ENCODE data around the gene SLC5A12.
"Not testable (repeated sequence)": the region's sequence is repeated elsewhere in the genome, so short reads cannot be mapped to it uniquely, and the experiment has no call there.

Gene SLC5A12

GRCh38 chr11:26643314-26643713, 78.5 kb downstream of the SLC5A12 start:
- H3K9me3 ChIP-seq (ENCODE audit: control insufficient read depth, low read length); H3K27me3 ChIP-seq (replicated peaks; ENCODE audit: control insufficient read depth, insufficient read depth, low read length); H3K4me1 ChIP-seq (ENCODE audit: control insufficient read depth, insufficient read depth, low read length); H3K36me3 ChIP-seq (ENCODE audit: control insufficient read depth, insufficient read depth, low read length, severe bottlenecking); H3K4me3 ChIP-seq (ENCODE audit: low read length); DNase-seq (ENCODE audit: low read depth); H3K9ac ChIP-seq (ENCODE audit: low read length): not testable (repeated sequence)

GRCh38 chr11:26632691-26633159, 89.1 kb downstream of the SLC5A12 start:
- Histone ChIP-seq H3K36me3 (ENCODE audit: control insufficient read depth, insufficient read depth, low read length, severe bottlenecking) (no peaks in the 10 kb centered on the region), H3K4me1 (ENCODE audit: control insufficient read depth, insufficient read depth, low read length) (no peaks in the 10 kb centered on the region), H3K4me3 (ENCODE audit: low read length) (no peak overlapping the region), H3K9ac (ENCODE audit: low read length) (no peak overlapping the region), H3K27me3 (replicated peaks; ENCODE audit: control insufficient read depth, insufficient read depth, low read length) (no peaks in the 10 kb centered on the region), H3K9me3 (ENCODE audit: control insufficient read depth, low read length) (no peaks in the 10 kb centered on the region)
- no peak for DNase-seq (ENCODE audit: low read depth)

GRCh38 chr11:26626346-26626745, 95.5 kb downstream of the SLC5A12 start:
- Histone ChIP-seq H3K4me1 (ENCODE audit: control insufficient read depth, insufficient read depth, low read length) (peaks cover 5% of the 10 kb centered on the region), H3K36me3 (ENCODE audit: control insufficient read depth, insufficient read depth, low read length, severe bottlenecking) (no peaks in the 10 kb centered on the region), H3K4me3 (ENCODE audit: low read length) (no peak overlapping the region), H3K9me3 (ENCODE audit: control insufficient read depth, low read length) (no peaks in the 10 kb centered on the region), H3K9ac (ENCODE audit: low read length) (no peak overlapping the region), H3K27me3 (replicated peaks; ENCODE audit: control insufficient read depth, insufficient read depth, low read length) (no peaks in the 10 kb centered on the region)
- DNase-seq (ENCODE audit: low read depth): peak; percentile 8

- DNase-seq (ENCODE audit: low read depth): peak; percentile 23
- H3K9ac ChIP-seq (ENCODE audit: low read length): no peak overlapping the region
- H3K4me1 ChIP-seq (ENCODE audit: control insufficient read depth, insufficient read depth, low read length): peaks cover 14% of the 10 kb centered on the region
- H3K9me3 ChIP-seq (ENCODE audit: control insufficient read depth, low read length): no peaks in the 10 kb centered on the region
- H3K27me3 ChIP-seq (replicated peaks; ENCODE audit: control insufficient read depth, insufficient read depth, low read length): no peaks in the 10 kb centered on the region
- H3K36me3 ChIP-seq (ENCODE audit: control insufficient read depth, insufficient read depth, low read length, severe bottlenecking): no peaks in the 10 kb centered on the region
- H3K4me3 ChIP-seq (ENCODE audit: low read length): no peak overlapping the region
Observed at GRCh38 chr11:26623076-26623659, 98.7 kb downstream of the SLC5A12 start.

- DNase-seq (ENCODE audit: low read depth): no peak
- no peak overlapping the region for H3K4me3 ChIP-seq (ENCODE audit: low read length)
Observed at GRCh38 chr11:26622181-26622580, 99.7 kb downstream of the SLC5A12 start.

GRCh38 chr11:26621132-26621531, 100.7 kb downstream of the SLC5A12 start:
- Histone ChIP-seq H3K9me3 (ENCODE audit: control insufficient read depth, low read length) (no peaks in the 10 kb centered on the region), H3K27me3 (replicated peaks; ENCODE audit: control insufficient read depth, insufficient read depth, low read length) (no peaks in the 10 kb centered on the region), H3K9ac (ENCODE audit: low read length) (no peak overlapping the region), H3K4me3 (ENCODE audit: low read length) (no peak overlapping the region), H3K36me3 (ENCODE audit: control insufficient read depth, insufficient read depth, low read length, severe bottlenecking) (no peaks in the 10 kb centered on the region), H3K4me1 (ENCODE audit: control insufficient read depth, insufficient read depth, low read length) (peaks cover 14% of the 10 kb centered on the region)
- DNase-seq (ENCODE audit: low read depth): peak; percentile 72

More at GRCh38 chr11:26622181-26622580, 99.7 kb downstream of the SLC5A12 start:
- no peaks in the 10 kb centered on the region for H3K36me3 ChIP-seq (ENCODE audit: control insufficient read depth, insufficient read depth, low read length, severe bottlenecking)
- H3K4me1 ChIP-seq (ENCODE audit: control insufficient read depth, insufficient read depth, low read length): peaks cover 14% of the 10 kb centered on the region
- no peak overlapping the region for H3K9ac ChIP-seq (ENCODE audit: low read length)
- no peaks in the 10 kb centered on the region for H3K27me3 ChIP-seq (replicated peaks; ENCODE audit: control insufficient read depth, insufficient read depth, low read length)
- no peaks in the 10 kb centered on the region for H3K9me3 ChIP-seq (ENCODE audit: control insufficient read depth, low read length)

- Histone ChIP-seq H3K9ac (ENCODE audit: low read length) (no peak overlapping the region), H3K4me3 (ENCODE audit: low read length) (no peak overlapping the region), H3K4me1 (ENCODE audit: control insufficient read depth, insufficient read depth, low read length) (peaks cover 14% of the 10 kb centered on the region), H3K9me3 (ENCODE audit: control insufficient read depth, low read length) (no peaks in the 10 kb centered on the region), H3K36me3 (ENCODE audit: control insufficient read depth, insufficient read depth, low read length, severe bottlenecking) (no peaks in the 10 kb centered on the region), H3K27me3 (replicated peaks; ENCODE audit: control insufficient read depth, insufficient read depth, low read length) (no peaks in the 10 kb centered on the region)
- no peak for DNase-seq (ENCODE audit: low read depth)
Observed at GRCh38 chr11:26620282-26621045, 101.4 kb downstream of the SLC5A12 start.

- Histone ChIP-seq H3K4me3 (ENCODE audit: low read length) (no peak overlapping the region), H3K36me3 (ENCODE audit: control insufficient read depth, insufficient read depth, low read length, severe bottlenecking) (no peaks in the 10 kb centered on the region), H3K27me3 (replicated peaks; ENCODE audit: control insufficient read depth, insufficient read depth, low read length) (no peaks in the 10 kb centered on the region), H3K4me1 (ENCODE audit: control insufficient read depth, insufficient read depth, low read length) (peaks cover 14% of the 10 kb centered on the region), H3K9ac (ENCODE audit: low read length) (no peak overlapping the region), H3K9me3 (ENCODE audit: control insufficient read depth, low read length) (no peaks in the 10 kb centered on the region)
- no peak for DNase-seq (ENCODE audit: low read depth)
Observed at GRCh38 chr11:26618441-26618840, 103.4 kb downstream of the SLC5A12 start.
